ENCODE data around the gene SDHAF3. TPM values are rescaled to one million over a fixed set of nuclear protein-coding genes. Genes with fewer than 3 reads are reported as not detected.

SDHAF3 gene
- total RNA-seq, 4 donors from 2014 or later = 9.6 to 16.7 (median 14.4) TPM

DNA sequence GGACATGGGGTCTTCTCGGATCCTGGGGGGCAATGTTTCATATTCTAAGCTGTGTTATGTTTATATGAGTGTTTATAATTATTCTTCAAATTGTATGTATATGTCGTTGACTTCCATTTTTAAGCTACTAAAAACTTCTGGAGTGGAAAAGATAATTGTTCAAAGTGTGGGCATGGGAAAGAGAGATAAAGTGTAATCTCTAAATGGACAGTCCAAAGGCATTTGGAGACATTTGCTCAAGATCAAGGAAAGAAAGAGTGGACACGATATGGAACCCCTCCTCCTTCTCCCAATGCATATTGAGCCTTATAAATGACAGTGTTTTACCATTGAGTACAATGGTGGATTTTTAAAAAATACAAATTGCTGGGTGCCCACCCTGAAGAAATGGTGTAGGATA is 81.1 kb downstream of the SDHAF3 start:
- WGBS, 2 donors = 78 to 80% methylated on average over 3 of the region's 3 CpGs
- no peaks in the 10 kb centered on the region for H3K4me1 ChIP-seq
- no peak overlapping the region for H3K27ac ChIP-seq
- H3K9me3 ChIP-seq = peaks cover 0 to 16% (median 0%) of the 10 kb centered on the region in 4 donors
- DNase-seq (ENCODE audit: low spot score in 2 of 2) = no peak
- TF ChIP-seq POLR2A (IDR thresholded peaks at IDR 0.05) = no peak
- no peak for TF ChIP-seq EP300 (IDR thresholded peaks at IDR 0.05)
- TF ChIP-seq, protein P1, sequence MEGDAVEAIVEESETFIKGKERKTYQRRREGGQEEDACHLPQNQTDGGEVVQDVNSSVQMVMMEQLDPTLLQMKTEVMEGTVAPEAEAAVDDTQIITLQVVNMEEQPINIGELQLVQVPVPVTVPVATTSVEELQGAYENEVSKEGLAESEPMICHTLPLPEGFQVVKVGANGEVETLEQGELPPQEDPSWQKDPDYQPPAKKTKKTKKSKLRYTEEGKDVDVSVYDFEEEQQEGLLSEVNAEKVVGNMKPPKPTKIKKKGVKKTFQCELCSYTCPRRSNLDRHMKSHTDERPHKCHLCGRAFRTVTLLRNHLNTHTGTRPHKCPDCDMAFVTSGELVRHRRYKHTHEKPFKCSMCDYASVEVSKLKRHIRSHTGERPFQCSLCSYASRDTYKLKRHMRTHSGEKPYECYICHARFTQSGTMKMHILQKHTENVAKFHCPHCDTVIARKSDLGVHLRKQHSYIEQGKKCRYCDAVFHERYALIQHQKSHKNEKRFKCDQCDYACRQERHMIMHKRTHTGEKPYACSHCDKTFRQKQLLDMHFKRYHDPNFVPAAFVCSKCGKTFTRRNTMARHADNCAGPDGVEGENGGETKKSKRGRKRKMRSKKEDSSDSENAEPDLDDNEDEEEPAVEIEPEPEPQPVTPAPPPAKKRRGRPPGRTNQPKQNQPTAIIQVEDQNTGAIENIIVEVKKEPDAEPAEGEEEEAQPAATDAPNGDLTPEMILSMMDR (IDR thresholded peaks at IDR 0.05) = no peak
- no peaks in the 10 kb centered on the region for H3K27me3 ChIP-seq
- no peak overlapping the region for H3K4me3 ChIP-seq
- H3K36me3 ChIP-seq = no peaks in the 10 kb centered on the region

- TF ChIP-seq, protein P1 (IDR thresholded peaks at IDR 0.05) = no peak
- TF ChIP-seq EP300 (IDR thresholded peaks at IDR 0.05) (no peak), POLR2A (IDR thresholded peaks at IDR 0.05) (no peak)
- 87 to 90% methylated on average over 2 of the region's 2 CpGs for whole genome bisulfite sequencing, 2 donors
- peaks cover 0 to 9% (median 0%) of the 10 kb centered on the region in 4 donors for H3K9me3 ChIP-seq
- no peaks in the 10 kb centered on the region for H3K27me3 ChIP-seq
- H3K4me1 ChIP-seq = no peaks in the 10 kb centered on the region
- no peak for DNase-seq (ENCODE audit: low spot score in 2 of 2)
- H3K27ac ChIP-seq = no peak overlapping the region
- H3K36me3 ChIP-seq = no peaks in the 10 kb centered on the region
- no peak overlapping the region for H3K4me3 ChIP-seq
Observed at GRCh38 chr7:97200018-97200417, 82.5 kb downstream of the SDHAF3 start.

DNA sequence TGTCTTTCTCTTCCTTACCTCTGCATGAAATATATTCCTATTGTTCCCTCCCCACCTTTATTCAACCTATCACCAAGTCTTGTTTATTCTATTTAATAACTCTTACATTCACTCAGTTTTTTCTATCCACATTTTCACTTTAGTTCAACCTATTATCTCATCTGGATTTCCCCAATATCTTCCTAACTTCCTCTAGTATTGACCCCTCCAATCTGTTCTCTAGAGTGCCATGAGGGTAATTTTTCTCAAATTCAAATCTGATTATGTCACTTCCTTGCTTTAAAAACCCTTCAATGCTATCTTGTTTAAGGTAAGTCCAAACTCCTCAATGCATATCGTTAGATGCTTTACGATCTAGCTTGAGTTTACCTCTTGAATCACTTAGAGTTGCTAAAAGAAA is 86.5 kb downstream of the SDHAF3 start:
- Histone ChIP-seq H3K27me3 (no peaks in the 10 kb centered on the region), H3K4me3 (no peak overlapping the region), H3K36me3 (no peaks in the 10 kb centered on the region), H3K4me1 (no peaks in the 10 kb centered on the region), H3K27ac (no peak overlapping the region), H3K9me3 (peaks cover 0 to under 1% (median 0%) of the 10 kb centered on the region in 4 donors)
- TF ChIP-seq EP300 (IDR thresholded peaks at IDR 0.05) (no peak), POLR2A (IDR thresholded peaks at IDR 0.05) (no peak)
- TF ChIP-seq, protein P1 (IDR thresholded peaks at IDR 0.05) = no peak
- DNase-seq (ENCODE audit: low spot score in 2 of 2) = no peak
- WGBS, 2 donors = 75 to 81% methylated on average over 2 of the region's 2 CpGs

GRCh38 chr7:97204821-97205220 is 87.3 kb downstream of the SDHAF3 start:
- no peak overlapping the region for H3K27ac ChIP-seq
- H3K9me3 ChIP-seq = peaks cover 0 to 8% (median 0%) of the 10 kb centered on the region in 4 donors
- H3K4me1 ChIP-seq = no peaks in the 10 kb centered on the region
- TF ChIP-seq, protein P1 (IDR thresholded peaks at IDR 0.05) = no peak
- no peak for TF ChIP-seq EP300 (IDR thresholded peaks at IDR 0.05)
- TF ChIP-seq POLR2A (IDR thresholded peaks at IDR 0.05) = no peak
- DNase-seq (ENCODE audit: low spot score in 2 of 2) = no peak
- H3K36me3 ChIP-seq = no peaks in the 10 kb centered on the region
- 74 to 79% methylated on average over 3 of the region's 3 CpGs for WGBS, 2 donors
- no peaks in the 10 kb centered on the region for H3K27me3 ChIP-seq
- no peak overlapping the region for H3K4me3 ChIP-seq

DNA sequence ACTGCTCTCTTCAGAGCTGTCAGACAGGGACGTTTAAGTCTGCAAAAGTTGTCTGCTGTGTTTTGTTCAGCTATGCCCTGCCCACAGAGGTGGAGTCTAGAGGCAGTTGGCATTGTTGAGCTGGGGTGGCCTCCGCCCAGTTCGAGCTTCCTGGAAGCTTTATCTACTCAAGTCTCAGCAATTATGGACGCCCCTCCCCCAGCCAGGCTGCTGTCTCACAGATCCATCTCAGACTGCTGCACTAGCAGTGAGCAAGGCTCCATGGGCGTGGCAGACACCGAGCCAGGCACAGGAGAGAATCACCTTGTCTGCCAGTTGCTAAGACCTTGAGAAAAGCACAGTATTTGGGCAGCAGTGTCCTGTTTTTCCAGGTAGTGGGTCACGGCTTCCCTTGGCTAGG is 98.1 kb downstream of the SDHAF3 start:
- peaks cover 0 to 5% (median 0%) of the 10 kb centered on the region in 4 donors for H3K4me1 ChIP-seq
- H3K27me3 ChIP-seq = no peaks in the 10 kb centered on the region
- TF ChIP-seq POLR2A (IDR thresholded peaks at IDR 0.05) (no peak), EP300 (IDR thresholded peaks at IDR 0.05) (no peak)
- TF ChIP-seq, protein P1 (IDR thresholded peaks at IDR 0.05) = no peak
- H3K36me3 ChIP-seq = no peaks in the 10 kb centered on the region
- no peak overlapping the region for H3K4me3 ChIP-seq
- peaks cover 0 to 19% (median 0%) of the 10 kb centered on the region in 4 donors for H3K9me3 ChIP-seq
- H3K27ac ChIP-seq = no peak overlapping the region
- DNase-seq (ENCODE audit: low spot score in 2 of 2) = no peak
- WGBS, 2 donors = 58 to 67% methylated on average over 7 of the region's 7 CpGs

Data from tibial nerve (tissue), 4 donors.